OCI-LY1 (cell line): ENCODE measurements around the gene FOXN3.

Source experiments
- H2AFZ ChIP-seq: fragments of 200-600 bp; sonication (generic), shearing (Covaris generic); 2 replicates; pipeline ENCODE4 v1.6.0; 2014; ENCODE audit warnings: antibody characterized with exemption, mild to moderate bottlenecking, low read length
- H3F3A ChIP-seq: fragments of 200-600 bp; sonication (generic), shearing (Covaris generic); 2 replicates; pipeline ENCODE4 v1.6.0; 2014; ENCODE audit warnings: mild to moderate bottlenecking, antibody characterized with exemption, low read length, moderate library complexity; ENCODE audit not compliant: insufficient read depth
- H3K27ac ChIP-seq: fragments of 200-600 bp; sonication (generic); 2 replicates; pipeline ENCODE4 v1.5.1; 2014; ENCODE audit warnings: low read length, mixed run types, mild to moderate bottlenecking, low read depth; ENCODE audit not compliant: poor library complexity, severe bottlenecking
- H3K27me3 ChIP-seq: fragments of 200-600 bp; sonication (generic); 2 replicates; pipeline ENCODE4 v1.6.0; 2014; ENCODE audit warnings: antibody characterized with exemption, mild to moderate bottlenecking, low read length, moderate library complexity; ENCODE audit not compliant: insufficient read depth
- H3K36me3 ChIP-seq: fragments of 200-600 bp; sonication (generic); 2 replicates; pipeline ENCODE4 v1.6.1; 2014; ENCODE audit warnings: mild to moderate bottlenecking, antibody characterized with exemption, low read length, moderate library complexity, mixed read lengths; ENCODE audit not compliant: insufficient read depth
- H3K4me1 ChIP-seq: fragments of 200-600 bp; sonication (generic); 2 replicates; pipeline ENCODE4 v1.5.1; 2014; ENCODE audit warnings: mild to moderate bottlenecking, low read length, moderate library complexity; ENCODE audit not compliant: insufficient read depth, severe bottlenecking
- H3K4me2 ChIP-seq: fragments of 200-600 bp; sonication (generic), shearing (Covaris generic); 2 replicates; pipeline ENCODE4 v1.6.1; 2014; ENCODE audit warnings: low read length
- H3K4me3 ChIP-seq: fragments of 200-600 bp; sonication (generic); 2 replicates; pipeline ENCODE4 v1.5.1; 2014; ENCODE audit warnings: low read length, low read depth, mild to moderate bottlenecking, mixed read lengths; ENCODE audit not compliant: poor library complexity, severe bottlenecking
- H3K79me2 ChIP-seq: fragments of 200-600 bp; shearing (Covaris generic); 2 replicates; pipeline ENCODE4 v1.6.1; 2016; ENCODE audit warnings: mixed run types, low read length, mixed read lengths; ENCODE audit not compliant: insufficient read depth
- H3K9ac ChIP-seq: fragments of 200-600 bp; sonication (generic), shearing (Covaris generic); 2 replicates; pipeline ENCODE4 v1.6.1; 2014; ENCODE audit warnings: mild to moderate bottlenecking, low read length, mixed read lengths
- H3K9me2 ChIP-seq: fragments of 200-600 bp; sonication (generic), shearing (Covaris generic); 2 replicates; pipeline ENCODE4 v1.6.1; 2014; ENCODE audit warnings: low read depth, mild to moderate bottlenecking, low read length, mixed read lengths
- H3K9me3 ChIP-seq: fragments of 200-600 bp; shearing (Covaris generic); 2 replicates; pipeline ENCODE4 v1.6.1; 2014; ENCODE audit warnings: low read length, mixed read lengths
- H4K20me1 ChIP-seq: fragments of 200-600 bp; sonication (generic), shearing (Covaris generic); 2 replicates; pipeline ENCODE4 v1.6.0; 2016; ENCODE audit warnings: mild to moderate bottlenecking, low read length; ENCODE audit not compliant: insufficient read depth
- CTCF ChIP-seq: fragments of 200-600 bp; sonication (generic), shearing (Covaris generic); IDR thresholded peaks from 2 replicates; pipeline ENCODE4 v1.5.1; 2017; ENCODE audit warnings: mild to moderate bottlenecking, antibody characterized with exemption, low read length, moderate library complexity, mixed read lengths
- EZH2 ChIP-seq: fragments of 200-600 bp; sonication (generic), shearing (Covaris generic); IDR thresholded peaks from 2 replicates; pipeline ENCODE4 v1.8.0; 2017; ENCODE audit warnings: borderline replicate concordance, mixed run types, mild to moderate bottlenecking, antibody characterized with exemption, low read length, moderate library complexity, mixed read lengths

Gene FOXN3

DNA sequence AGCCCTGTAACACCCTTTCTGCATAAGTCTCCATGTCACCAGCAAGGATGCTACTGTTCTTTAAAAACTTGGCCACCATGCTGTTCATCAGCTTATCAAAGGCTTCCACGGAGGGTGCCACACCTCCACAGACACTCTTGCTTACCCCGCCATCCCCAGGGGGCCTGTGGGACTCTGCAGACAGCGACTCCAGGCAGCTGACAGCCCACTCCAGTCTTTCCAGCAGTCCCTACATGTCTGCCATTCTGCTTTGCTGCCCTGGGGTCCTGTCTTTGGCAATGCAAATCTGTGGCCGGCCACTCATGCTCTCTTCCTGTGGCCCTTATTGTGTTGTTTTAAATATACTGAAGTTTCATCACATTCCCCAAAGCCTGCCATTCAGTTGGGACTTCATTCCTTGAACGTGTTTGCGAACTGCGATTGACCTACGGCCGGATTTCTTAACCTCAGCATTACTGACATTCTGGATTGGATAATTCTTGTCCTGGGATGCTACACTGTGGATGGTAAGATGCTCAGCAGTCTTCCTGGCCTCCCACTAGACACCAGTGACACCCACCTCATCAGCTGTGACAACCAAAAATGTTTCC, 125.6 kb downstream of the FOXN3 start:
- Histone ChIP-seq H3K36me3 (peaks cover 5% of the 10 kb centered on the region; the same call in 1 of the 2 replicates), H2AFZ (no peak overlapping the region), H3K9me2 (no peaks in the 10 kb centered on the region), H3K27me3 (no peaks in the 10 kb centered on the region), H3K4me1 (peaks cover 41% of the 10 kb centered on the region), H3K4me3 (no peak overlapping the region), H3K9ac (no peak overlapping the region), H3F3A (no peaks in the 10 kb centered on the region), H4K20me1 (no peaks in the 10 kb centered on the region), H3K27ac (peak overlapping the region; percentile 26), H3K4me2 (no peak overlapping the region), H3K79me2 (no peaks in the 10 kb centered on the region), H3K9me3 (no peaks in the 10 kb centered on the region)
- TF ChIP-seq CTCF (no peak), EZH2 (no peak)

- TF ChIP-seq EZH2 (no peak), CTCF (no peak)
- Histone ChIP-seq H3K9me2 (no peaks in the 10 kb centered on the region), H3K9me3 (no peaks in the 10 kb centered on the region), H3K9ac (no peak overlapping the region), H3F3A (no peaks in the 10 kb centered on the region), H3K27me3 (no peaks in the 10 kb centered on the region), H4K20me1 (no peaks in the 10 kb centered on the region), H3K4me2 (no peak overlapping the region), H3K4me3 (no peak overlapping the region), H3K36me3 (peaks cover 5% of the 10 kb centered on the region; the same call in 1 of the 2 replicates), H3K79me2 (no peaks in the 10 kb centered on the region), H3K27ac (peak overlapping the region; percentile 26), H3K4me1 (peaks cover 36% of the 10 kb centered on the region), H2AFZ (no peak overlapping the region)
These were observed 126.2 kb downstream of the FOXN3 start for GRCh38 chr14:89290813-89291212.

DNA sequence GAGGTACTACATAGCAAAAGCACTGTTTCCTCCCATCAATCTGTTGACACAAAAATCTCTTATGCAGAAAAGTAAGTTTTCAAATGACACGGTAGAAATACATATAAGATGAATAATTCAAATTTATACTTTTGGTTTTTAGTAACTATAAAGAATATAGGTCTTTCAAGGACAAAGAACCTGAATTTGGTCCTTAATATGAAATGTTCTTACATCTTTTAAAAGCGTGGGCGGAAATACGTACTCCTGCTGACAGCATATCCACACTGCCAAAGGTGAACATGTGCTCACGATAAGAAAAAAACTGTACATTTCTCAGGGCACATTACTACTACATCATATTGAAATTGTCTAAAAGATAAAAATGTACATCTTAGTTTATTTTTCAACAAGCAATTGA, 127.6 kb downstream of the FOXN3 start:
- H3K27ac ChIP-seq: no peak overlapping the region
- no peak overlapping the region for H3K4me2 ChIP-seq
- no peaks in the 10 kb centered on the region for H3K27me3 ChIP-seq
- H3K9me2 ChIP-seq: no peaks in the 10 kb centered on the region
- no peaks in the 10 kb centered on the region for H3F3A ChIP-seq
- no peak overlapping the region for H3K4me3 ChIP-seq
- peaks cover 5% of the 10 kb centered on the region; the same call in 1 of the 2 replicates for H3K36me3 ChIP-seq
- H3K4me1 ChIP-seq: peaks cover 32% of the 10 kb centered on the region
- H4K20me1 ChIP-seq: no peaks in the 10 kb centered on the region
- no peaks in the 10 kb centered on the region for H3K9me3 ChIP-seq
- no peak overlapping the region for H3K9ac ChIP-seq
- H2AFZ ChIP-seq: no peak overlapping the region
- H3K79me2 ChIP-seq: no peaks in the 10 kb centered on the region
- TF ChIP-seq CTCF (no peak), EZH2 (no peak)
